ENCODE results near the gene ZNF474.

DNA sequence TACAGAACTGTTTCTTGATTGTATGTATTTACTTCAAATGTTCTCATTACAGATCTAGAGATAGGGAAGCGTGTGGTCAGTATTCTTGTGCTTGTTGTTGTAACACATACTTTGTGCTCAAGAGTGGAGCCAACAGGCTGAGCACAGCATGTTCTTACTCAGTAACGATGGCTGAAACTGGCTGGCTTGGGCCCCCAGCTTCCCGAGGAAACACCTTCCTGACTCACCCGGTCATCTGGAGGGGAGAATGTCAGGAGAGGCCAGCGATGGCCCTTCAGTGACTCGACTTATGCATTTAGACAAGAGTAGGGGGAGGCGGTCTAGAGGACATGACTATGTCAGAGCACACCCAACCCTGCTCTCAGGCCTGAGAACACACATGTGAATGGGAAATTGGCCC lies 25.6 kb downstream of the ZNF474 start:
- TF ChIP-seq, protein P1, sequence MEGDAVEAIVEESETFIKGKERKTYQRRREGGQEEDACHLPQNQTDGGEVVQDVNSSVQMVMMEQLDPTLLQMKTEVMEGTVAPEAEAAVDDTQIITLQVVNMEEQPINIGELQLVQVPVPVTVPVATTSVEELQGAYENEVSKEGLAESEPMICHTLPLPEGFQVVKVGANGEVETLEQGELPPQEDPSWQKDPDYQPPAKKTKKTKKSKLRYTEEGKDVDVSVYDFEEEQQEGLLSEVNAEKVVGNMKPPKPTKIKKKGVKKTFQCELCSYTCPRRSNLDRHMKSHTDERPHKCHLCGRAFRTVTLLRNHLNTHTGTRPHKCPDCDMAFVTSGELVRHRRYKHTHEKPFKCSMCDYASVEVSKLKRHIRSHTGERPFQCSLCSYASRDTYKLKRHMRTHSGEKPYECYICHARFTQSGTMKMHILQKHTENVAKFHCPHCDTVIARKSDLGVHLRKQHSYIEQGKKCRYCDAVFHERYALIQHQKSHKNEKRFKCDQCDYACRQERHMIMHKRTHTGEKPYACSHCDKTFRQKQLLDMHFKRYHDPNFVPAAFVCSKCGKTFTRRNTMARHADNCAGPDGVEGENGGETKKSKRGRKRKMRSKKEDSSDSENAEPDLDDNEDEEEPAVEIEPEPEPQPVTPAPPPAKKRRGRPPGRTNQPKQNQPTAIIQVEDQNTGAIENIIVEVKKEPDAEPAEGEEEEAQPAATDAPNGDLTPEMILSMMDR (conservative IDR thresholded peaks at IDR 0.05; ENCODE audit: low read depth, low read length), result no peak
- TF ChIP-seq EZH2phosphoT487 (IDR thresholded peaks at IDR 0.05; ENCODE audit: borderline replicate concordance, low read length), result no peak

Data from PC-3 (cell line).